Measurements from ENCODE around the gene RBMS1. TPM values are rescaled to one million over a fixed set of nuclear protein-coding genes. Genes with fewer than 3 reads are reported as not detected.

RBMS1 gene
- total and polyA plus RNA-seq, 4 experiments from 2014 or later: 101 to 131 (median 112) TPM

GRCh38 chr2:160308915-160309314, 184.7 kb downstream of the RBMS1 start:
- CTCF ChIA-PET (ENCODE audit: partially characterized antibody): interaction anchor here (1.2 kb wide), 1 partner anchor 38 kb away, joined by 4 read pairs; no protein-coding TSS in a partner anchor
- Histone ChIP-seq H3K27me3 (ENCODE audit: insufficient read depth, low read length) (no peaks in the 10 kb centered on the region), H3K4me3 (ENCODE audit: low read length in 2 of 2) (no peak overlapping the region), H3K9me3 (ENCODE audit: control insufficient read depth in 1 of 2, low read length in 2 of 2) (no peaks in the 10 kb centered on the region), H3K36me3 (ENCODE audit: insufficient read depth, low read length) (no peaks in the 10 kb centered on the region), H3K4me1 (ENCODE audit: insufficient read depth, low read length) (no peaks in the 10 kb centered on the region), H3K27ac (ENCODE audit: low read depth, low read length) (no peak overlapping the region)
- Mint-ChIP-seq H3K4me1 (peaks cover 5 to 32% (median 22%) of the 10 kb centered on the region in 4 donors), H3K36me3 (peaks cover 33 to 57% of the 10 kb centered on the region in 2 donors), H3K4me3 (no peak overlapping the region), H3K9me3 (no peaks in the 10 kb centered on the region), H3K27ac (peak overlapping the region in 2 of 7 donors; percentile 54 to 88), H3K27me3 (no peaks in the 10 kb centered on the region)
- POLR2A ChIA-PET (ENCODE audit: partially characterized antibody): no interaction called here
- no peak for DNase-seq
- intact Hi-C loops (cut with micrococcal nuclease): loop anchor here (2.0 kb wide), 1 partner anchor 14 kb away; no protein-coding TSS in a partner anchor

GRCh38 chr2:160308476-160308875, 185.1 kb downstream of the RBMS1 start:
- ChIA-PET CTCF (ENCODE audit: partially characterized antibody) (no interaction called here), POLR2A (ENCODE audit: partially characterized antibody) (no interaction called here)
- Histone ChIP-seq H3K27ac (ENCODE audit: low read depth, low read length) (no peak overlapping the region), H3K36me3 (ENCODE audit: insufficient read depth, low read length) (no peaks in the 10 kb centered on the region), H3K4me1 (ENCODE audit: insufficient read depth, low read length) (no peaks in the 10 kb centered on the region), H3K27me3 (ENCODE audit: insufficient read depth, low read length) (no peaks in the 10 kb centered on the region), H3K9me3 (ENCODE audit: control insufficient read depth in 1 of 2, low read length in 2 of 2) (no peaks in the 10 kb centered on the region), H3K4me3 (ENCODE audit: low read length in 2 of 2) (no peak overlapping the region)
- Mint-ChIP-seq H3K36me3 (peaks cover 37 to 59% of the 10 kb centered on the region in 2 donors), H3K4me3 (no peak overlapping the region), H3K27ac (no peak overlapping the region), H3K9me3 (no peaks in the 10 kb centered on the region), H3K27me3 (no peaks in the 10 kb centered on the region), H3K4me1 (peaks cover 5 to 31% (median 23%) of the 10 kb centered on the region in 4 donors)
- no peak for DNase-seq
- intact Hi-C loops (cut with micrococcal nuclease): loop anchor here (2.0 kb wide), 1 partner anchor 14 kb away; no protein-coding TSS in a partner anchor

GRCh38 chr2:160306985-160307384, 186.6 kb downstream of the RBMS1 start:
- no peaks in the 10 kb centered on the region for H3K27me3 ChIP-seq (ENCODE audit: insufficient read depth, low read length)
- no peaks in the 10 kb centered on the region for H3K9me3 Mint-ChIP-seq
- H3K9me3 ChIP-seq (ENCODE audit: control insufficient read depth in 1 of 2, low read length in 2 of 2): no peaks in the 10 kb centered on the region
- no peak overlapping the region for H3K4me3 Mint-ChIP-seq
- no peaks in the 10 kb centered on the region for H3K27me3 Mint-ChIP-seq
- ChIA-PET CTCF (ENCODE audit: partially characterized antibody) (interaction anchor here (1.1 kb wide), 1 partner anchor 8 kb away, joined by 4 read pairs; no protein-coding TSS in a partner anchor), POLR2A (ENCODE audit: partially characterized antibody) (interaction anchor here (0.6 kb wide), 1 partner anchor 940 kb away, joined by 3 read pairs; no protein-coding TSS in a partner anchor)
- peaks cover 9 to 34% (median 22%) of the 10 kb centered on the region in 4 donors for H3K4me1 Mint-ChIP-seq
- intact Hi-C loops (cut with micrococcal nuclease): no loop called here
- no peak for DNase-seq
- H3K36me3 Mint-ChIP-seq: peaks cover 43 to 60% of the 10 kb centered on the region in 2 donors
- H3K4me3 ChIP-seq (ENCODE audit: low read length in 2 of 2): no peak overlapping the region
- no peaks in the 10 kb centered on the region for H3K4me1 ChIP-seq (ENCODE audit: insufficient read depth, low read length)
- no peak overlapping the region for H3K27ac ChIP-seq (ENCODE audit: low read depth, low read length)
- no peak overlapping the region for H3K27ac Mint-ChIP-seq
- H3K36me3 ChIP-seq (ENCODE audit: insufficient read depth, low read length): peaks cover 5% of the 10 kb centered on the region

DNA sequence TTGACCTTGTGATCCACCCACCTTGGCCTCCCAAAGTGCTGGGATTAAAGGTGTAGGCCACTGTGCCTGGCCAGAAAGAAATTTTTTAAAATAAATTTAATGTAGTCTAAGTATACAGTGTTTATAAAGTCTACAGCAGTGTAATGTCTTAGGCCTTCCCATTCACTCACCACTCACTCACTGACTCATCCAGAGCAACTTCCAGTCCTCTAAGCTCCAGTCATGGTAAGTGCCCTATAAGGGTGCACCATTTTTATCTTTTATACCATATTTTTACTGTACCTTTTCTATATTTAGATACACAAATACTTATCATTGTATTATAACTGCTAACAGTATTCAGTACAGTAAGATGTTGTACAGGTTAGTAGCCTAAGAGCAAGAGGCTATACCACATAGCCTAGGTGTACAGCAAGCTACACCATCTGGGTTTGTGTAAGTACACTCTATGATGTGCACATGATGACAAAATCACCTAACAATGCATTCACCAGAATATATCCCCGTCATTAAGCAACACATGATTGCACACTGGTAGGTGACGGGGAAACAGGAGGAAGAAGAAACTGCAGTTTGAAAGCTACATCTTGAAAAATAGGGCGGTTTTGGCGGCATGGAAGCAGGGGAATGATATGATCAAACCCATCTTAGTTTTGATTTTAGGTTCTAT, 188.4 kb downstream of the RBMS1 start:
- H3K4me3 ChIP-seq (ENCODE audit: low read length in 2 of 2): no peak overlapping the region
- no peaks in the 10 kb centered on the region for H3K9me3 ChIP-seq (ENCODE audit: control insufficient read depth in 1 of 2, low read length in 2 of 2)
- CTCF ChIA-PET (ENCODE audit: partially characterized antibody): interaction anchor here (0.7 to 1.1 kb wide), 2 partner anchors 27 to 53 kb away, joined by 4 read pairs; no protein-coding TSS in a partner anchor
- H3K9me3 Mint-ChIP-seq: no peaks in the 10 kb centered on the region
- peaks cover 37 to 61% of the 10 kb centered on the region in 2 donors for H3K36me3 Mint-ChIP-seq
- H3K4me1 ChIP-seq (ENCODE audit: insufficient read depth, low read length): no peaks in the 10 kb centered on the region
- no peaks in the 10 kb centered on the region for H3K27me3 Mint-ChIP-seq
- no peak overlapping the region for H3K27ac ChIP-seq (ENCODE audit: low read depth, low read length)
- no peak for DNase-seq
- peak overlapping the region in 1 of 7 donors; percentile 7 for H3K27ac Mint-ChIP-seq
- POLR2A ChIA-PET (ENCODE audit: partially characterized antibody): no interaction called here
- H3K27me3 ChIP-seq (ENCODE audit: insufficient read depth, low read length): no peaks in the 10 kb centered on the region
- H3K4me1 Mint-ChIP-seq: peaks cover 14 to 46% (median 27%) of the 10 kb centered on the region in 4 donors
- H3K36me3 ChIP-seq (ENCODE audit: insufficient read depth, low read length): peaks cover 7% of the 10 kb centered on the region
- no peak overlapping the region for H3K4me3 Mint-ChIP-seq
- intact Hi-C loops (cut with micrococcal nuclease): no loop called here

DNA sequence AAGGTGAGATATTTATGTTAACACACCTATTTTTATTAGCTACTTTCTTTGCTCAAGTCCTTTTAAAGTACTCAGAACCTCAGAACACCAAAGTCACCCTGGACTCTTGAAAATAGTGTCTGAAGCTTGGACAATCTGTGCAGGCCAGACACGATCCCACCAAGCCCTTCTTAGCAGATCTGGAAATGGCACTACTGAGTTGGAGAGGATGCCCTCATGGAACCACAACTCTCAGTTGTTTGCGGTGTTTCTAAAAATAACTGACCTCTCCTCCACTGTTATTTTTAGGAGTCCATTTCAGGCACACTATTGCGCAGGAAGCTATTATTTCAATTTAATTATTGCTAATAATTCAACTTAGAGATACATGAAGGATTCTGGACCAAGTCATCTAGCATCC, 190.1 kb downstream of the RBMS1 start:
- DNase-seq: no peak
- CTCF ChIA-PET (ENCODE audit: partially characterized antibody): interaction anchor here (1.1 kb wide), 2 partner anchors 14 to 691 kb away, joined by 3 read pairs; no protein-coding TSS in a partner anchor
- H3K4me1 ChIP-seq (ENCODE audit: insufficient read depth, low read length): peaks cover 9% of the 10 kb centered on the region
- H3K36me3 ChIP-seq (ENCODE audit: insufficient read depth, low read length): peaks cover 19% of the 10 kb centered on the region
- no peaks in the 10 kb centered on the region for H3K27me3 ChIP-seq (ENCODE audit: insufficient read depth, low read length)
- H3K4me3 Mint-ChIP-seq: no peak overlapping the region
- H3K9me3 Mint-ChIP-seq: no peaks in the 10 kb centered on the region
- H3K27ac ChIP-seq (ENCODE audit: low read depth, low read length): no peak overlapping the region
- no peaks in the 10 kb centered on the region for H3K9me3 ChIP-seq (ENCODE audit: control insufficient read depth in 1 of 2, low read length in 2 of 2)
- peak overlapping the region in 2 of 7 donors; percentile 29 to 37 for H3K27ac Mint-ChIP-seq
- intact Hi-C loops (cut with micrococcal nuclease): no loop called here
- H3K36me3 Mint-ChIP-seq: peaks cover 46 to 63% of the 10 kb centered on the region in 2 donors
- no peak overlapping the region for H3K4me3 ChIP-seq (ENCODE audit: low read length in 2 of 2)
- H3K27me3 Mint-ChIP-seq: no peaks in the 10 kb centered on the region
- peaks cover 29 to 53% (median 34%) of the 10 kb centered on the region in 4 donors for H3K4me1 Mint-ChIP-seq
- POLR2A ChIA-PET (ENCODE audit: partially characterized antibody): no interaction called here

- Histone ChIP-seq H3K9me3 (ENCODE audit: control insufficient read depth in 1 of 2, low read length in 2 of 2) (no peaks in the 10 kb centered on the region), H3K27ac (ENCODE audit: low read depth, low read length) (no peak overlapping the region), H3K4me3 (ENCODE audit: low read length in 2 of 2) (no peak overlapping the region), H3K27me3 (ENCODE audit: insufficient read depth, low read length) (no peaks in the 10 kb centered on the region), H3K36me3 (ENCODE audit: insufficient read depth, low read length) (peaks cover 19% of the 10 kb centered on the region), H3K4me1 (ENCODE audit: insufficient read depth, low read length) (peaks cover 13% of the 10 kb centered on the region)
- H3K4me1 Mint-ChIP-seq: peaks cover 32 to 54% (median 38%) of the 10 kb centered on the region in 4 donors
- H3K9me3 Mint-ChIP-seq: no peaks in the 10 kb centered on the region
- POLR2A ChIA-PET (ENCODE audit: partially characterized antibody): no interaction called here
- intact Hi-C loops (cut with micrococcal nuclease): no loop called here
- H3K27me3 Mint-ChIP-seq: no peaks in the 10 kb centered on the region
- H3K27ac Mint-ChIP-seq: peak overlapping the region in 1 of 7 donors; percentile 37
- peaks cover 46 to 64% of the 10 kb centered on the region in 2 donors for H3K36me3 Mint-ChIP-seq
- H3K4me3 Mint-ChIP-seq: no peak overlapping the region
- DNase-seq: no peak
- CTCF ChIA-PET (ENCODE audit: partially characterized antibody): interaction anchor here (1.1 kb wide), 2 partner anchors 13 to 692 kb away, joined by 3 read pairs; no protein-coding TSS in a partner anchor
Measured at GRCh38 chr2:160303076-160303475, 190.5 kb downstream of the RBMS1 start.

DNA sequence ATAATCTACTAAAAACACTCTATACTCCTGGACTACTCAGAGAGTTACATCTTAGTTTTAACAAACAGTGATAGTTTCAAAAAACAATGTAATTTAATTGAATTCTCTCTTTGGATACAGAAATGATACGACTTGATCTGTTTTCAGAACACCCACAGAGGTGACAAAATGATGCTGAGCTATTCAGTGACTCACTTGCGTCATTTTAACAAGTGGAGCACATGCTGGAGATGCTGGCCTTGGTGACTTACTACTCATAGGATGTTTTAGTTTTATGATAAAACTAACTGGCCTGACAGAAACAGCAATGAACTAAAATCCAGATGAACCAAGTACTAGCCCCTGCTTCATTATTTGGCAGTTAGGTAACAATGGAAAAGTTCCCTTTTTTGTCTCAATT, 192.2 kb downstream of the RBMS1 start:
- H3K4me3 ChIP-seq (ENCODE audit: low read length in 2 of 2): no peak overlapping the region
- no peaks in the 10 kb centered on the region for H3K27me3 Mint-ChIP-seq
- no peaks in the 10 kb centered on the region for H3K9me3 Mint-ChIP-seq
- intact Hi-C loops (cut with micrococcal nuclease): no loop called here
- no peaks in the 10 kb centered on the region for H3K9me3 ChIP-seq (ENCODE audit: control insufficient read depth in 1 of 2, low read length in 2 of 2)
- no peak overlapping the region for H3K27ac ChIP-seq (ENCODE audit: low read depth, low read length)
- H3K27me3 ChIP-seq (ENCODE audit: insufficient read depth, low read length): no peaks in the 10 kb centered on the region
- H3K36me3 ChIP-seq (ENCODE audit: insufficient read depth, low read length): peaks cover 19% of the 10 kb centered on the region
- peaks cover 49 to 67% (median 53%) of the 10 kb centered on the region in 4 donors for H3K4me1 Mint-ChIP-seq
- H3K27ac Mint-ChIP-seq: peak overlapping the region in 5 of 7 donors; percentile 17 to 71 (median 41)
- DNase-seq: no peak
- H3K4me1 ChIP-seq (ENCODE audit: insufficient read depth, low read length): peaks cover 28% of the 10 kb centered on the region
- ChIA-PET CTCF (ENCODE audit: partially characterized antibody) (no interaction called here), POLR2A (ENCODE audit: partially characterized antibody) (interaction anchor here (0.6 kb wide), 2 partner anchors 352 to 669 kb away, joined by 3 to 4 read pairs; no protein-coding TSS in a partner anchor)
- H3K4me3 Mint-ChIP-seq: no peak overlapping the region
- H3K36me3 Mint-ChIP-seq: peaks cover 63 to 76% of the 10 kb centered on the region in 2 donors
